Mucosa of rectum (tissue), 2 donors: ENCODE data around the gene TIMM10.
A peak's percentile ranks its signal among the peaks of the same experiment; 100 is the strongest.

Source experiments
- H3K27ac ChIP-seq, 2 donors: one replicate each; pipeline ENCODE4 v1.7.0; 2013; ENCODE audit warnings: inconsistent platforms in 2 of 2, low read depth in 2 of 2, low read length in 2 of 2
- H3K27me3 ChIP-seq, 2 donors: one replicate each; pipeline ENCODE4 v1.7.0; 2013; ENCODE audit warnings: low read length in 2 of 2; ENCODE audit not compliant: control insufficient read depth in 2 of 2, insufficient read depth in 2 of 2
- H3K36me3 ChIP-seq, 2 donors: one replicate each; pipeline ENCODE4 v1.7.0; 2013; ENCODE audit warnings: low read length in 2 of 2; ENCODE audit not compliant: control insufficient read depth in 2 of 2, insufficient read depth in 2 of 2
- H3K4me1 ChIP-seq, 2 donors: one replicate each; pipeline ENCODE4 v1.7.0; 2013; ENCODE audit warnings: low read length in 2 of 2, mild to moderate bottlenecking in 1 of 2; ENCODE audit not compliant: control insufficient read depth in 2 of 2, insufficient read depth in 2 of 2
- H3K4me3 ChIP-seq, 2 donors: one replicate each; pipeline ENCODE4 v1.7.0; 2013; ENCODE audit warnings: low read length in 2 of 2
- H3K9ac ChIP-seq, 2 donors: one replicate each; pipeline ENCODE4 v1.7.0; 2013; ENCODE audit warnings: low read length in 2 of 2, low read depth in 1 of 2, mild to moderate bottlenecking in 1 of 2
- H3K9me3 ChIP-seq, 2 donors: one replicate each; pipeline ENCODE4 v1.7.0; 2013; ENCODE audit warnings: low read length in 2 of 2; ENCODE audit not compliant: control insufficient read depth in 2 of 2
- donor health status: healthy.
- donor health status: Normal muscosa, but diverticular disease.

The TIMM10 gene

GRCh38 chr11:57506522-57506921 lies 24.0 kb downstream of the TIMM10 start:
- peaks cover 0 to 2% of the 10 kb centered on the region in 2 donors for H3K36me3 ChIP-seq
- no peak overlapping the region for H3K9ac ChIP-seq
- no peaks in the 10 kb centered on the region for H3K4me1 ChIP-seq
- no peaks in the 10 kb centered on the region for H3K27me3 ChIP-seq
- no peak overlapping the region for H3K27ac ChIP-seq
- no peak overlapping the region for H3K4me3 ChIP-seq
- no peaks in the 10 kb centered on the region for H3K9me3 ChIP-seq

GRCh38 chr11:57504511-57504910 lies 26.0 kb downstream of the TIMM10 start:
- no peak overlapping the region for H3K27ac ChIP-seq

GRCh38 chr11:57502870-57503269 lies 27.7 kb downstream of the TIMM10 start:
- no peaks in the 10 kb centered on the region for H3K9me3 ChIP-seq
- no peak overlapping the region for H3K27ac ChIP-seq
- peaks cover 0 to 10% of the 10 kb centered on the region in 2 donors for H3K4me1 ChIP-seq
- no peaks in the 10 kb centered on the region for H3K27me3 ChIP-seq
- no peak overlapping the region for H3K4me3 ChIP-seq
- H3K36me3 ChIP-seq, result peaks cover 0 to 2% of the 10 kb centered on the region in 2 donors
- H3K9ac ChIP-seq, result no peak overlapping the region

More at GRCh38 chr11:57504511-57504910, 26.0 kb downstream of the TIMM10 start:
- Histone ChIP-seq H3K9me3 (no peaks in the 10 kb centered on the region), H3K4me1 (peaks cover 0 to 6% of the 10 kb centered on the region in 2 donors), H3K36me3 (peaks cover 0 to 2% of the 10 kb centered on the region in 2 donors), H3K4me3 (no peak overlapping the region), H3K9ac (no peak overlapping the region), H3K27me3 (no peaks in the 10 kb centered on the region)

GRCh38 chr11:57502376-57502775 lies 28.2 kb downstream of the TIMM10 start:
- Histone ChIP-seq H3K4me3 (no peak overlapping the region), H3K27me3 (no peaks in the 10 kb centered on the region), H3K4me1 (peaks cover 0 to 10% of the 10 kb centered on the region in 2 donors), H3K9me3 (no peaks in the 10 kb centered on the region), H3K27ac (no peak overlapping the region), H3K36me3 (peaks cover 3 to 4% of the 10 kb centered on the region in 2 donors), H3K9ac (no peak overlapping the region)

GRCh38 chr11:57501953-57502352 lies 28.6 kb downstream of the TIMM10 start:
- Histone ChIP-seq H3K4me1 (peaks cover 0 to 10% of the 10 kb centered on the region in 2 donors), H3K27ac (no peak overlapping the region), H3K9me3 (no peaks in the 10 kb centered on the region), H3K4me3 (no peak overlapping the region), H3K27me3 (no peaks in the 10 kb centered on the region), H3K9ac (no peak overlapping the region), H3K36me3 (peaks cover 3 to 4% of the 10 kb centered on the region in 2 donors)

- Histone ChIP-seq H3K9ac (no peak overlapping the region), H3K4me3 (no peak overlapping the region), H3K36me3 (peaks cover 3 to 4% of the 10 kb centered on the region in 2 donors), H3K4me1 (peaks cover 0 to 10% of the 10 kb centered on the region in 2 donors), H3K9me3 (no peaks in the 10 kb centered on the region), H3K27me3 (no peaks in the 10 kb centered on the region), H3K27ac (no peak overlapping the region)
Measured at GRCh38 chr11:57500926-57501325, 29.6 kb downstream of the TIMM10 start.

- Histone ChIP-seq H3K9me3 (no peaks in the 10 kb centered on the region), H3K27ac (no peak overlapping the region), H3K36me3 (peaks cover 3 to 4% of the 10 kb centered on the region in 2 donors), H3K27me3 (no peaks in the 10 kb centered on the region), H3K4me3 (no peak overlapping the region), H3K4me1 (peaks cover 0 to 10% of the 10 kb centered on the region in 2 donors), H3K9ac (no peak overlapping the region)
Measured at GRCh38 chr11:57500515-57500914, 30.0 kb downstream of the TIMM10 start.

GRCh38 chr11:57499983-57500461 lies 30.5 kb downstream of the TIMM10 start:
- Histone ChIP-seq H3K27me3 (no peaks in the 10 kb centered on the region), H3K4me1 (peaks cover 0 to 10% of the 10 kb centered on the region in 2 donors), H3K27ac (peak overlapping the region in 1 of 2 donors; percentile 26), H3K9me3 (no peaks in the 10 kb centered on the region), H3K9ac (peak overlapping the region; percentile 24 to 54), H3K4me3 (peak overlapping the region; percentile 49 to 57), H3K36me3 (peaks cover 3 to 4% of the 10 kb centered on the region in 2 donors)

GRCh38 chr11:57499413-57499982 lies 31.1 kb downstream of the TIMM10 start:
- Histone ChIP-seq H3K36me3 (peaks cover 3 to 4% of the 10 kb centered on the region in 2 donors), H3K27me3 (no peaks in the 10 kb centered on the region), H3K4me1 (peaks cover 0 to 10% of the 10 kb centered on the region in 2 donors), H3K9ac (peak overlapping the region; percentile 24 to 60), H3K27ac (peak overlapping the region; percentile 38 to 57), H3K4me3 (peak overlapping the region; percentile 51 to 59), H3K9me3 (no peaks in the 10 kb centered on the region)

GRCh38 chr11:57498540-57498939 lies 32.0 kb downstream of the TIMM10 start:
- Histone ChIP-seq H3K27ac (no peak overlapping the region), H3K9me3 (no peaks in the 10 kb centered on the region), H3K36me3 (peaks cover 3 to 4% of the 10 kb centered on the region in 2 donors), H3K4me1 (peaks cover 0 to 10% of the 10 kb centered on the region in 2 donors), H3K27me3 (no peaks in the 10 kb centered on the region), H3K9ac (no peak overlapping the region), H3K4me3 (no peak overlapping the region)
